WERI-Rb-1 (cell line): Measurements from ENCODE around the gene TNFAIP8.

Source experiments
- DNase-seq: peaks from one replicate; pipeline ENCODE4 v3.0.0-alpha.2; 2020
- H3K27ac ChIP-seq: fragments of 250-450 bp; sonication (Bioruptor Pico); 2 replicates; pipeline ENCODE4 v1.5.1; 2020; ENCODE audit warnings: mild to moderate bottlenecking, moderate library complexity
- H3K27me3 ChIP-seq: fragments of 250-450 bp; sonication (Bioruptor Pico); 2 replicates; pipeline ENCODE4 v1.5.1; 2021; ENCODE audit warnings: mild to moderate bottlenecking, low read depth, moderate library complexity; ENCODE audit not compliant: insufficient read depth, severe bottlenecking
- H3K36me3 ChIP-seq: fragments of 250-450 bp; sonication (Bioruptor Pico); 2 replicates; pipeline ENCODE4 v1.5.1; 2020; ENCODE audit warnings: mild to moderate bottlenecking, moderate library complexity
- H3K4me3 ChIP-seq: 2 replicates; pipeline ENCODE4 v1.5.1; 2011; ENCODE audit warnings: low read depth, mild to moderate bottlenecking, control low read depth, low read length
- H3K9me3 ChIP-seq: fragments of 250-450 bp; sonication (Bioruptor Pico); 2 replicates; pipeline ENCODE4 v1.5.1; 2021; ENCODE audit warnings: mild to moderate bottlenecking, moderate library complexity; ENCODE audit not compliant: severe bottlenecking
- CTCF ChIP-seq: IDR thresholded peaks from 2 replicates; pipeline ENCODE4 v1.5.1; 2011; ENCODE audit warnings: low read depth, mild to moderate bottlenecking, control low read depth, inconsistent platforms, low read length

TNFAIP8 gene

GRCh38 chr5:119340597-119341218, 15.1 kb upstream of the TNFAIP8 start:
- no peak for TF ChIP-seq CTCF
- H3K36me3 ChIP-seq: no peaks in the 10 kb centered on the region
- H3K27me3 ChIP-seq: no peaks in the 10 kb centered on the region
- H3K4me3 ChIP-seq: no peak overlapping the region
- H3K9me3 ChIP-seq: no peaks in the 10 kb centered on the region
- DNase-seq: no peak
- no peak overlapping the region for H3K27ac ChIP-seq

- H3K9me3 ChIP-seq: no peaks in the 10 kb centered on the region
- DNase-seq: no peak
- no peak for TF ChIP-seq CTCF
- no peaks in the 10 kb centered on the region for H3K27me3 ChIP-seq
- no peaks in the 10 kb centered on the region for H3K36me3 ChIP-seq
- H3K27ac ChIP-seq: no peak overlapping the region
- H3K4me3 ChIP-seq: no peak overlapping the region
These were observed 14.1 kb upstream of the TNFAIP8 start for GRCh38 chr5:119341452-119342349.

GRCh38 chr5:119342406-119342805, 13.4 kb upstream of the TNFAIP8 start:
- no peak overlapping the region for H3K27ac ChIP-seq
- DNase-seq: no peak
- H3K36me3 ChIP-seq: no peaks in the 10 kb centered on the region
- no peaks in the 10 kb centered on the region for H3K27me3 ChIP-seq
- H3K4me3 ChIP-seq: no peak overlapping the region
- TF ChIP-seq CTCF: no peak
- H3K9me3 ChIP-seq: no peaks in the 10 kb centered on the region

GRCh38 chr5:119343052-119343451, 12.8 kb upstream of the TNFAIP8 start:
- no peak for TF ChIP-seq CTCF

GRCh38 chr5:119343766-119344165, 12.1 kb upstream of the TNFAIP8 start:
- Histone ChIP-seq H3K36me3 (peaks cover 5% of the 10 kb centered on the region; the same call in 1 of the 2 replicates), H3K9me3 (no peaks in the 10 kb centered on the region), H3K27me3 (no peaks in the 10 kb centered on the region), H3K27ac (no peak overlapping the region), H3K4me3 (no peak overlapping the region)
- no peak for DNase-seq
- no peak for TF ChIP-seq CTCF

More at GRCh38 chr5:119343052-119343451, 12.8 kb upstream of the TNFAIP8 start:
- no peak for DNase-seq
- Histone ChIP-seq H3K9me3 (no peaks in the 10 kb centered on the region), H3K36me3 (peaks cover 2% of the 10 kb centered on the region; the same call in 1 of the 2 replicates), H3K27me3 (no peaks in the 10 kb centered on the region), H3K4me3 (no peak overlapping the region), H3K27ac (no peak overlapping the region)
